Ovary (tissue), 3 donors: Measurements from ENCODE around the gene HIP1.

Experiments
- EP300 ChIP-seq: sonication (generic); formaldehyde crosslinking; IDR thresholded peaks from one replicate; pipeline ENCODE4 v1.6.1; 2017; ENCODE audit warnings: antibody characterized with exemption
- POLR2A ChIP-seq: fragments of 450-650 bp; IDR thresholded peaks from one replicate; pipeline ENCODE4 v1.6.1; 2017; ENCODE audit warnings: antibody characterized with exemption, mild to moderate bottlenecking, moderate library complexity
- TF ChIP-seq, protein P1 (sequence below), 3 donors: fragments of 450-650 bp in 2 of 3; fragments of 200-600 bp in 1 of 3; IDR thresholded peaks; one replicate each; pipeline versions ENCODE4 v1.5.1 to v1.8.0; 2016 to 2022; ENCODE audit warnings: antibody characterized with exemption in 3 of 3, mild to moderate bottlenecking in 1 of 3
- donor health status: DM: no; HTN: no; CAD: no.

DNA sequence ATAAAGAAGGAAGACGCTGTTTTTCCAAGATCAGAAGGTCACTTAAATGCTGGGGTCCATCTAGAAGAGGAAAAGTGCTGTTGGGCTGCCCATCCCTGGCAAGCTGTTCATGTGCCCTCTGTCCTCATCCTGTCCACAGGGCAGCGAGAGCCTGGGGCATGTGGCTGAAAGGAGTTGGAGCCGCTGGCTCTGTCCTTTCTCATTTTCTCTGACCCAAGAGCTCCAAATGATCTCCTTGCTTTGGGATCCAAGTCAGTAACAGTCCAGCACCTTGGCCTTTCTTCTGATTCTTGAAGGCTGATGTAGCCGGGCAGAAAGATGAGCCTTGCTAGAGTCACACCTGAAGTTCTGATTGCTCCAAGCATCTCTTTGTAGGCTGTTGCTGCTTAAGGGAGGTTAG lies 202.2 kb downstream of the HIP1 start:
- TF ChIP-seq, protein P1, sequence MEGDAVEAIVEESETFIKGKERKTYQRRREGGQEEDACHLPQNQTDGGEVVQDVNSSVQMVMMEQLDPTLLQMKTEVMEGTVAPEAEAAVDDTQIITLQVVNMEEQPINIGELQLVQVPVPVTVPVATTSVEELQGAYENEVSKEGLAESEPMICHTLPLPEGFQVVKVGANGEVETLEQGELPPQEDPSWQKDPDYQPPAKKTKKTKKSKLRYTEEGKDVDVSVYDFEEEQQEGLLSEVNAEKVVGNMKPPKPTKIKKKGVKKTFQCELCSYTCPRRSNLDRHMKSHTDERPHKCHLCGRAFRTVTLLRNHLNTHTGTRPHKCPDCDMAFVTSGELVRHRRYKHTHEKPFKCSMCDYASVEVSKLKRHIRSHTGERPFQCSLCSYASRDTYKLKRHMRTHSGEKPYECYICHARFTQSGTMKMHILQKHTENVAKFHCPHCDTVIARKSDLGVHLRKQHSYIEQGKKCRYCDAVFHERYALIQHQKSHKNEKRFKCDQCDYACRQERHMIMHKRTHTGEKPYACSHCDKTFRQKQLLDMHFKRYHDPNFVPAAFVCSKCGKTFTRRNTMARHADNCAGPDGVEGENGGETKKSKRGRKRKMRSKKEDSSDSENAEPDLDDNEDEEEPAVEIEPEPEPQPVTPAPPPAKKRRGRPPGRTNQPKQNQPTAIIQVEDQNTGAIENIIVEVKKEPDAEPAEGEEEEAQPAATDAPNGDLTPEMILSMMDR (IDR thresholded peaks at IDR 0.05), result no peak
- TF ChIP-seq EP300, result no peak
- TF ChIP-seq POLR2A, result no peak
